Measurements from ENCODE around the gene CENPF. TPM values are rescaled to one million over a fixed set of nuclear protein-coding genes. Genes with fewer than 3 reads are reported as not detected.
A peak's percentile ranks its signal among the peaks of the same experiment; 100 is the strongest.
"Not testable (repeated sequence)": the region's sequence is repeated elsewhere in the genome, so short reads cannot be mapped to it uniquely, and the experiment has no call there.

CENPF gene
- total RNA-seq, 1 donor from 2014 or later = 17.9 TPM

GRCh38 chr1:214610136-214610535 is 7.1 kb downstream of the CENPF start:
- FAIRE-seq; DNase-seq (ENCODE audit: low spot score in 2 of 2): not testable (repeated sequence)

- no peak for DNase-seq (ENCODE audit: low spot score in 2 of 2)
- FAIRE-seq = no peak
These were observed 12.1 kb downstream of the CENPF start for GRCh38 chr1:214615109-214615508.

- DNase-seq (ENCODE audit: low spot score in 2 of 2) (no peak), FAIRE-seq (no peak)
These were observed 12.9 kb downstream of the CENPF start for GRCh38 chr1:214615871-214616270.

GRCh38 chr1:214617246-214617645 is 14.3 kb downstream of the CENPF start:
- FAIRE-seq = no peak

GRCh38 chr1:214617843-214618242 is 14.8 kb downstream of the CENPF start:
- no peak for DNase-seq (ENCODE audit: low spot score in 2 of 2)
- no peak for FAIRE-seq

More at GRCh38 chr1:214617246-214617645, 14.3 kb downstream of the CENPF start:
- DNase-seq (ENCODE audit: low spot score in 2 of 2) = no peak

- DNase-seq (ENCODE audit: low spot score in 2 of 2) (no peak), FAIRE-seq (no peak)
These were observed 18.2 kb downstream of the CENPF start for GRCh38 chr1:214621236-214621635.

GRCh38 chr1:214623430-214623829 is 20.4 kb downstream of the CENPF start:
- no peak for DNase-seq (ENCODE audit: low spot score in 2 of 2)
- FAIRE-seq = no peak

- FAIRE-seq (no peak), DNase-seq (ENCODE audit: low spot score in 2 of 2) (no peak)
These were observed 29.1 kb downstream of the CENPF start for GRCh38 chr1:214632091-214632490.

GRCh38 chr1:214633686-214634085 is 30.7 kb downstream of the CENPF start:
- no peak for DNase-seq (ENCODE audit: low spot score in 2 of 2)
- no peak for FAIRE-seq

- FAIRE-seq (no peak), DNase-seq (ENCODE audit: low spot score in 2 of 2) (no peak)
These were observed 31.3 kb downstream of the CENPF start for GRCh38 chr1:214634267-214634666.

- DNase-seq (ENCODE audit: low spot score in 2 of 2) = no peak
- no peak for FAIRE-seq
These were observed 32.1 kb downstream of the CENPF start for GRCh38 chr1:214635086-214635485.

- FAIRE-seq (no peak), DNase-seq (ENCODE audit: low spot score in 2 of 2) (no peak)
These were observed 32.5 kb downstream of the CENPF start for GRCh38 chr1:214635506-214635905.

- DNase-seq (ENCODE audit: low spot score in 2 of 2) (no peak), FAIRE-seq (no peak)
These were observed 33.4 kb downstream of the CENPF start for GRCh38 chr1:214636436-214636835.

GRCh38 chr1:214637125-214637524 is 34.1 kb downstream of the CENPF start:
- FAIRE-seq (no peak), DNase-seq (ENCODE audit: low spot score in 2 of 2) (no peak)

- FAIRE-seq = no peak
- DNase-seq (ENCODE audit: low spot score in 2 of 2) = peak in 1 of 2 donors; percentile 6
These were observed 34.9 kb downstream of the CENPF start for GRCh38 chr1:214637722-214638458.

GRCh38 chr1:214638459-214638807 is 35.4 kb downstream of the CENPF start:
- DNase-seq (ENCODE audit: low spot score in 2 of 2) = no peak
- no peak for FAIRE-seq

GRCh38 chr1:214638997-214639396 is 36.0 kb downstream of the CENPF start:
- FAIRE-seq = no peak
- DNase-seq (ENCODE audit: low spot score in 2 of 2) = no peak

GRCh38 chr1:214640431-214641213 is 37.6 kb downstream of the CENPF start:
- DNase-seq (ENCODE audit: low spot score in 2 of 2) = no peak
- FAIRE-seq = no peak

GRCh38 chr1:214641214-214641895 is 38.4 kb downstream of the CENPF start:
- FAIRE-seq (no peak), DNase-seq (ENCODE audit: low spot score in 2 of 2) (no peak)

GRCh38 chr1:214643030-214643429 is 40.0 kb downstream of the CENPF start:
- no peak for DNase-seq (ENCODE audit: low spot score in 2 of 2)
- no peak for FAIRE-seq

GRCh38 chr1:214645712-214646111 is 42.7 kb downstream of the CENPF start:
- FAIRE-seq (no peak), DNase-seq (ENCODE audit: low spot score in 2 of 2) (no peak)

All from frontal cortex (tissue), 4 donors.